ENCODE results near the gene DPP4.

DNA sequence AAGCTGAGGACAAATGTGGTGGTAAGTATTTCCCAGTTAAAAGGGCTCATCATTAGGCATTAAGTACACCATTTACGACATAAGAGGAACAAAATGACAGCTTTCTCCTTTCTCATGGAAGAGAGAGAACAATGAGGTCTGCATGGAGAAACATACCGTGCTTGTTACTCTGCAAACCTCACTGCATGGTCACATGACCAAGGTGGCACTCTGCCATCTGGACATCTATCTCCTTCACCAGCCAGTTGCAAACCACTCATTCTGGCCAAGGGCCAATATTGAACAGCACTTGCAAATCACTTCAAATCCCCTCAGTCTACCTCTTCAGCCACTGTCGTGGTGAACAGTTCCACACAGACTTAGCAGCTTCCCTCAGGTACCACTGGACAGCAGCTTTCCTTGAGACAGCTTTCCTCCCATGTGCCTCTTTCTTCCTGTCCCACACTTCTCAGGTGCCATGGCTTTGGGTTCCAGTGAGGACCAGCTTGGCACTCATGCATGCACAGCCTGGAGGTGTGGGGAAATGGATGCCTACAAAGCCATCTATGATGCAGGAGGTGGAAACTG, 29.5 kb upstream of the DPP4 start:
- TF ChIP-seq EZH2 (IDR thresholded peaks at IDR 0.05; ENCODE audit: insufficient read depth, poor library complexity, severe bottlenecking) (no peak), EZH2phosphoT487 (IDR thresholded peaks at IDR 0.05; ENCODE audit: insufficient read depth, low read depth) (no peak)
